NCI-H2029 treated with DMSO at 0.1 percent for 48 hours (cell line): Measurements from ENCODE around the gene TXNDC2.
"Not testable (repeated sequence)": the region's sequence is repeated elsewhere in the genome, so short reads cannot be mapped to it uniquely, and the experiment has no call there.

ENCODE experiments used
- DNase-seq: peaks from one replicate; lab custom pipeline; 2025; lab: John Stamatoyannopoulos, UW

TXNDC2 gene

GRCh38 chr18:9884532-9885140, 1.1 kb upstream of the TXNDC2 start:
- no peak for DNase-seq

GRCh38 chr18:9886005-9886348, 204 bp downstream of the TXNDC2 start:
- DNase-seq, result no peak

- no peak for DNase-seq
Observed at GRCh38 chr18:9887992-9888391, 2.2 kb downstream of the TXNDC2 start.

GRCh38 chr18:9890196-9890595, 4.4 kb downstream of the TXNDC2 start:
- DNase-seq, result no peak

- DNase-seq, result no peak
Observed at GRCh38 chr18:9890957-9891356, 5.2 kb downstream of the TXNDC2 start.

GRCh38 chr18:9891515-9891914, 5.7 kb downstream of the TXNDC2 start:
- not testable (repeated sequence) for DNase-seq

GRCh38 chr18:9894454-9895068, 8.8 kb downstream of the TXNDC2 start:
- no peak for DNase-seq

GRCh38 chr18:9897129-9897528, 11.4 kb downstream of the TXNDC2 start:
- DNase-seq, result no peak

GRCh38 chr18:9897787-9898291, 12.1 kb downstream of the TXNDC2 start:
- DNase-seq, result not testable (repeated sequence)

GRCh38 chr18:9898792-9899549, 13.2 kb downstream of the TXNDC2 start:
- DNase-seq, result no peak

GRCh38 chr18:9899550-9899930, 13.8 kb downstream of the TXNDC2 start:
- DNase-seq, result not testable (repeated sequence)

GRCh38 chr18:9900699-9901098, 14.9 kb downstream of the TXNDC2 start:
- no peak for DNase-seq

- no peak for DNase-seq
Observed at GRCh38 chr18:9901377-9901776, 15.6 kb downstream of the TXNDC2 start.

GRCh38 chr18:9902264-9902663, 16.5 kb downstream of the TXNDC2 start:
- not testable (repeated sequence) for DNase-seq

- no peak for DNase-seq
Observed at GRCh38 chr18:9902832-9903231, 17.1 kb downstream of the TXNDC2 start.

GRCh38 chr18:9905401-9905922, 19.7 kb downstream of the TXNDC2 start:
- DNase-seq, result no peak

GRCh38 chr18:9906481-9906880, 20.7 kb downstream of the TXNDC2 start:
- no peak for DNase-seq

GRCh38 chr18:9907867-9908266, 22.1 kb downstream of the TXNDC2 start:
- DNase-seq, result no peak

- DNase-seq, result no peak
Observed at GRCh38 chr18:9910071-9910470, 24.3 kb downstream of the TXNDC2 start.

- DNase-seq, result no peak
Observed at GRCh38 chr18:9910661-9911060, 24.9 kb downstream of the TXNDC2 start.

GRCh38 chr18:9911226-9911625, 25.5 kb downstream of the TXNDC2 start:
- DNase-seq, result no peak

GRCh38 chr18:9912285-9912684, 26.5 kb downstream of the TXNDC2 start:
- DNase-seq, result not testable (repeated sequence)

- no peak for DNase-seq
Observed at GRCh38 chr18:9913151-9913525, 27.4 kb downstream of the TXNDC2 start.
